HEK293 (cell line): ENCODE measurements around the gene PLPPR4.

Experiments
- CTCF ChIA-PET: fragments of 350-600 bp; formaldehyde crosslinking; extraction: SDS; loops from one replicate; lab custom pipeline; 2021; ENCODE audit warnings: antibody characterized with exemption; lab: Yijun Ruan, JAX
- POLR2A ChIA-PET: fragments of 300-600 bp; formaldehyde crosslinking; extraction: SDS; loops from one replicate; lab custom pipeline; 2020; ENCODE audit warnings: antibody characterized with exemption, inconsistent platforms; lab: Yijun Ruan, JAX
- H3K27ac ChIP-seq: fragments of 200-500 bp; sonication (Bioruptor generic); 2 replicates; pipeline ENCODE4 v1.5.1; 2014; ENCODE audit warnings: low read depth, low read length, control low read depth, inconsistent platforms; ENCODE audit errors: extremely low read depth
- H3K36me3 ChIP-seq, 2 experiments: fragments of 200-500 bp in 1 of 2; sonication (Bioruptor generic) in 1 of 2; 1 replicate in 1 of 2; 2 replicates in 1 of 2; pipeline ENCODE4 v1.5.1; 2014 to 2017; ENCODE audit warnings: inconsistent platforms in 2 of 2, low read length in 2 of 2; ENCODE audit not compliant: control insufficient read depth in 2 of 2, insufficient read depth in 1 of 2
- H3K4me1 ChIP-seq: fragments of 200-500 bp; sonication (Bioruptor generic); 2 replicates; pipeline ENCODE4 v1.5.1; 2014; ENCODE audit warnings: mild to moderate bottlenecking, low read length, inconsistent platforms; ENCODE audit not compliant: control insufficient read depth, insufficient read depth
- H3K4me3 ChIP-seq: 2 replicates; pipeline ENCODE4 v1.5.1; 2011; ENCODE audit warnings: low read depth, mild to moderate bottlenecking, control low read depth, low read length, moderate library complexity
- H3K9me3 ChIP-seq: fragments of 200-500 bp; sonication (Bioruptor generic); 2 replicates; pipeline ENCODE4 v1.5.1; 2014; ENCODE audit warnings: low read depth, low read length, inconsistent platforms; ENCODE audit not compliant: control insufficient read depth, insufficient read depth
- ELK4 ChIP-seq: IDR thresholded peaks from 2 replicates; pipeline ENCODE4 v1.6.1; 2011; ENCODE audit warnings: mild to moderate bottlenecking, low read depth, low read length, borderline replicate concordance
- GLIS1 ChIP-seq: fragments of 450-650 bp; formaldehyde crosslinking; IDR thresholded peaks from 2 replicates; pipeline ENCODE4 v1.5.1; 2016; ENCODE audit warnings: missing biosample characterization, missing genetic modification characterization
- PRDM2 ChIP-seq: fragments of 450-650 bp; formaldehyde crosslinking; IDR thresholded peaks from 2 replicates; pipeline ENCODE4 v1.5.1; 2016; ENCODE audit warnings: missing biosample characterization, missing genetic modification characterization, borderline replicate concordance
- PRDM6 ChIP-seq: fragments of 450-650 bp; formaldehyde crosslinking; IDR thresholded peaks from 2 replicates; pipeline ENCODE4 v1.5.1; 2017; ENCODE audit warnings: missing biosample characterization, missing genetic modification characterization
- SALL2 ChIP-seq: fragments of 450-650 bp; formaldehyde crosslinking; IDR thresholded peaks from 2 replicates; pipeline ENCODE4 v1.5.0; 2017; ENCODE audit warnings: missing biosample characterization, mild to moderate bottlenecking, missing genetic modification characterization, borderline replicate concordance
- SCRT2 ChIP-seq: fragments of 450-650 bp; formaldehyde crosslinking; IDR thresholded peaks from 2 replicates; pipeline ENCODE4 v1.5.1; 2016; ENCODE audit warnings: missing biosample characterization, missing genetic modification characterization
- ZBTB7A ChIP-seq: fragments of 450-650 bp; formaldehyde crosslinking; IDR thresholded peaks from 2 replicates; pipeline ENCODE4 v1.5.1; 2016; ENCODE audit warnings: low read depth, missing biosample characterization, missing genetic modification characterization
- ZNF132 ChIP-seq: fragments of 450-650 bp; formaldehyde crosslinking; IDR thresholded peaks from 2 replicates; pipeline ENCODE4 v1.5.1; 2017; ENCODE audit warnings: missing biosample characterization, missing genetic modification characterization, borderline replicate concordance
- ZNF138 ChIP-seq: fragments of 450-650 bp; formaldehyde crosslinking; IDR thresholded peaks from 2 replicates; pipeline ENCODE4 v1.5.1; 2016; ENCODE audit warnings: missing biosample characterization, missing genetic modification characterization, borderline replicate concordance
- ZNF169 ChIP-seq: fragments of 450-650 bp; formaldehyde crosslinking; IDR thresholded peaks from 2 replicates; pipeline ENCODE4 v1.5.1; 2016; ENCODE audit warnings: missing biosample characterization, missing genetic modification characterization
- ZNF2 ChIP-seq: fragments of 450-650 bp; formaldehyde crosslinking; IDR thresholded peaks from 2 replicates; pipeline ENCODE4 v1.5.1; 2016; ENCODE audit warnings: missing biosample characterization, missing genetic modification characterization
- ZNF221 ChIP-seq: fragments of 450-650 bp; formaldehyde crosslinking; IDR thresholded peaks from 2 replicates; pipeline ENCODE4 v1.5.1; 2017; ENCODE audit warnings: missing biosample characterization, missing genetic modification characterization, borderline replicate concordance
- ZNF248 ChIP-seq: fragments of 450-650 bp; formaldehyde crosslinking; IDR thresholded peaks from 2 replicates; pipeline ENCODE4 v1.5.1; 2017; ENCODE audit warnings: missing biosample characterization, missing genetic modification characterization
- ZNF324 ChIP-seq: fragments of 450-650 bp; formaldehyde crosslinking; IDR thresholded peaks from 2 replicates; pipeline ENCODE4 v1.5.1; 2016; ENCODE audit warnings: missing biosample characterization, missing genetic modification characterization
- ZNF416 ChIP-seq: fragments of 450-650 bp; formaldehyde crosslinking; IDR thresholded peaks from 2 replicates; pipeline ENCODE4 v1.5.1; 2016; ENCODE audit warnings: missing biosample characterization, missing genetic modification characterization
- ZNF501 ChIP-seq: fragments of 450-650 bp; formaldehyde crosslinking; IDR thresholded peaks from 2 replicates; pipeline ENCODE4 v1.5.1; 2016; ENCODE audit warnings: missing biosample characterization, missing genetic modification characterization
- ZNF513 ChIP-seq: fragments of 450-650 bp; IDR thresholded peaks from 2 replicates; pipeline ENCODE4 v1.5.1; 2018; ENCODE audit warnings: missing biosample characterization, missing genetic modification characterization
- ZNF514 ChIP-seq: fragments of 450-650 bp; formaldehyde crosslinking; IDR thresholded peaks from 2 replicates; pipeline ENCODE4 v1.5.1; 2016; ENCODE audit warnings: missing biosample characterization, missing genetic modification characterization
- ZNF558 ChIP-seq: fragments of 450-650 bp; formaldehyde crosslinking; IDR thresholded peaks from 2 replicates; pipeline ENCODE4 v1.5.1; 2016; ENCODE audit warnings: missing biosample characterization, missing genetic modification characterization
- ZNF654 ChIP-seq: fragments of 450-650 bp; formaldehyde crosslinking; IDR thresholded peaks from 2 replicates; pipeline ENCODE4 v1.5.1; 2016; ENCODE audit warnings: low read depth, missing biosample characterization, missing genetic modification characterization

PLPPR4 gene

GRCh38 chr1:99227056-99227897 is 37.0 kb upstream of the PLPPR4 start:
- TF ChIP-seq ZNF138 (no peak), ZNF2 (tag by site-specific recombination) (no peak), PRDM2 (tag by site-specific recombination) (no peak), ZNF248 (tag by site-specific recombination) (no peak), ZNF169 (tag by site-specific recombination) (no peak), ZNF654 (tag by site-specific recombination) (no peak), ZBTB7A (tag by site-specific recombination) (no peak), ZNF513 (tag by site-specific recombination) (no peak), ZNF416 (tag by site-specific recombination) (no peak), ZNF558 (tag by site-specific recombination) (no peak), PRDM6 (no peak), SCRT2 (tag by site-specific recombination) (no peak), ZNF324 (tag by site-specific recombination) (no peak), ZNF501 (tag by site-specific recombination) (no peak), ELK4 (no peak), ZNF514 (no peak), ZNF132 (no peak), GLIS1 (tag by site-specific recombination) (no peak), SALL2 (tag by site-specific recombination) (no peak), ZNF221 (tag by site-specific recombination) (no peak)

More at GRCh38 chr1:99227056-99227897, 37.0 kb upstream of the PLPPR4 start:
- CTCF ChIA-PET = interaction anchor here (0.7 kb wide), 1 partner anchor 460 kb away, joined by 3 read pairs; no protein-coding TSS in a partner anchor
- POLR2A ChIA-PET = no interaction called here
- Histone ChIP-seq H3K4me1 (no peaks in the 10 kb centered on the region), H3K27ac (no peak overlapping the region), H3K9me3 (no peaks in the 10 kb centered on the region), H3K4me3 (no peak overlapping the region), H3K36me3 (no peaks in the 10 kb centered on the region)
